ENCODE results near the gene EFCAB8.
A peak's percentile ranks its signal among the peaks of the same experiment; 100 is the strongest.

Gene EFCAB8, protein sequence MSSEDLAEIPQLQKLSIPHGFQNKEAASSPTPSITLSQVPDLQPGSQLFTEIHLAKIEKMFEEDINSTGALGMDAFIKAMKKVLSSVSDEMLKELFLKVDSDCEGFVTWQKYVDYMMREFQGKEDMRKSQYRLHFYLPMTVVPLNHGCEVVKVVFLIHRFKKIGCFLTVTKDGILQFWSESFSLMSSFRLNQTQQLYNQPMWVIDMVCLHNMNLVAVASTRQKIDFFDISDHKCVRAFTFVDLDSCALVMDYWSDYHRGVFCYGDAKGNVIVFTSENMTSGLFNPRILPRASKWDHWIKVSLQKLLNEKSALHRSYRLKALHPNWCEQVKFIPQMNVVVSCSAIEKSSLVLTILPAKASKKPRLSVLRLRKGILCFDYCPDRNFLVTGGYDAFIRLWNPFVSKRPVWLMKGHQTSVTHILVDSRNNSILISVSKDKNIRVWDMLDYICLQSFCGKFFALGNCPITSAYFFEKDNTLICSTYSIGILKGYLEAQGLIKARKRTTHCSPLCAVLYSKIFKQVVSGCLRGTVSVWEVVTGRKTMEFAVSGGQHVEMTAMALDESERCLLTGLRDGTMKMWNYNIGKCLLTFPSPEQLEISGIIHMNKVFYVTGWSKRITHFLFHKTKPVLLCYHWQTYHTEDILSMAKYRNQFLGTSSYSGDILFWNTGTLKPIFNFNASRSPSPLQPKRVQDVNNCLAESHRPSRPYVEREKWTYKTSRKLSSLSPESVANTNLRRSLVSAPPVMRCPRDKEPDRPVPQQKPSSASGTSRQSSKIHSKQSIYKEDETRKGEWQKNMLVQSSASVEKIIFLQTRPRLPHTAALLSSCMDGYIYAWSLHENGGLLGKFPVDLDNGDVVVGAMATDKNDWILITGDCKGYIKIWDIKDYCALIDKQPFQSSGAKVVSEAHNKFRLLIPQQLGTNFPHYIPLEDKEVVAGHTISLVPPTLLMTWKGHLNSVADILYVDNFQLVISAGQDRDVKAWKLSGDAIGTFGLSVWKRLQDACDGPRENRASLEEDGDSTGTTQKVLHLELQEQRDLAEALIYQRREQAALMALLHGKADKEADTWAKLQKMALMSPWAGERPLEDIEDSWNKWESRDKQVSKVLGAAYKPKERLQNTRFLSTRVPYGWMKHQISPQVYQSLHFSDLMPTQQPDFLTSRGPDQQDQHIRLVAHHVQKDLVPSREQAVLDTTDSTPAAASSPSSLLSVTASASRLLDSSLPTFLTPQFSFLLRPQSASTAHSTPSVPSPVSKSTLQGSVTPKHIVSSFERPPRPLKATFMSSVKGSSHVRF

DNA sequence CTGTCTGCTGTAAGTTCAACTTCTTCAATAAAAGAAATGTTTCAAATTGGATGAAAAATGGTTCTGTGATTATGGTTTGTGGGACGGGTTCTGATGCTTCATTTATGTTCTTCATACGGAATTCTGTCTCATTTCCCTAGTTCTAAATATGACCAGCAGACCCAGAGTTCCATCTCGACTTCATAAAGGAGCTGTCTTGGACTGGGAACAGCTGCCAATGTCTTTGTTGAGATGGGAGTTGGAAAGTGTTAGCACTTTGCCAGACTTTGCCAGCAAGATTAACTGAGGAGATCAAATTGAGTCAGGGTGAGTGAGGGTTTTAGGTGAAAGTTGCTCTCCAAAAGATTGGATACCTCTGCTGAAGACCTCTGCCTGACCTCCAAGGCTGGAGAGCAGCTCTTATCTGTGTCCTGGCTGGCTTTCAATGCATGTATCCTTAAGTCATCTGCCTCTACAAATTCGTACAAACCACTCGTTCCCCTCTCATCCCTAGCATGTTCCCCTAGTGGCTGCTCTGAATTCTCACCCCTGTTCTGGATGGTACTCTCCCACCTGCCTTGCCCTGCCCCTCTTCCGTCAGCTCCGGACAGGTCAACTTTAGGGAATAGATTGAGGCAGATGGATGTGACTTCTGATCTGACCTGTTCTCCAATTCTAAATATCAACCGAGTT lies at the start of gene EFCAB8:
Gene EFCAB8 (plus strand): TSS at position 223 of the 672 bp plus-strand sequence. CDS start 4,870 bp downstream, outside the sequence.
- no peak for DNase-seq (ENCODE audit: low spot score)

- DNase-seq (ENCODE audit: low spot score): no peak
Observed at GRCh38 chr20:32809907-32810306, 48.8 kb upstream of the EFCAB8 start.

DNA sequence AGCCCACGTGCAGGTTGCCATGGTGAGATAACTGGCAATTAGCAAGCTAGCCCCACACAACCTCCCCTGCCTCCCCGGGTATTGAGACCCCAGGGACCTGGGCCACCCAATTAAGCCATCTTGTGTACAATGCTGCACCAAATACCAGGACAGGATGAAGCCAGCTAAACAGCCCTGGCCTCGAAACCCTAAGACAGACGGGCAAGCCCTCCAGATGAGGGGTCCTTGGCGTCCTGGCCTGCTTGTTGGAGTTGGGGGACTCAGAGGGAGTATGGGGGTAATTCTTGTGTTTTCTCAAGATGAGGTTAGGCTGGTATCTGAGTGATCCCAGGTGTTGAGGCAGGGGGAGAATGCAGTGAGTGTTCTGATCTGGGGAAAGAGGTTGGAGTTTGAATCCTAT lies 47.8 kb upstream of the EFCAB8 start:
- DNase-seq (ENCODE audit: low spot score): no peak

- DNase-seq (ENCODE audit: low spot score): no peak
Observed at GRCh38 chr20:32811886-32812285, 46.8 kb upstream of the EFCAB8 start.

- DNase-seq (ENCODE audit: low spot score): peak; percentile 45
Observed at GRCh38 chr20:32819992-32820697, 38.6 kb upstream of the EFCAB8 start.

GRCh38 chr20:32820698-32821377 lies 37.9 kb upstream of the EFCAB8 start:
- DNase-seq (ENCODE audit: low spot score): no peak

- no peak for DNase-seq (ENCODE audit: low spot score)
Observed at GRCh38 chr20:32822225-32822624, 36.5 kb upstream of the EFCAB8 start.

- DNase-seq (ENCODE audit: low spot score): no peak
Observed at GRCh38 chr20:32823078-32823477, 35.6 kb upstream of the EFCAB8 start.

- no peak for DNase-seq (ENCODE audit: low spot score)
Observed at GRCh38 chr20:32823737-32824588, 34.8 kb upstream of the EFCAB8 start.

GRCh38 chr20:32828029-32828680 lies 30.6 kb upstream of the EFCAB8 start:
- peak; percentile 30 for DNase-seq (ENCODE audit: low spot score)

DNA sequence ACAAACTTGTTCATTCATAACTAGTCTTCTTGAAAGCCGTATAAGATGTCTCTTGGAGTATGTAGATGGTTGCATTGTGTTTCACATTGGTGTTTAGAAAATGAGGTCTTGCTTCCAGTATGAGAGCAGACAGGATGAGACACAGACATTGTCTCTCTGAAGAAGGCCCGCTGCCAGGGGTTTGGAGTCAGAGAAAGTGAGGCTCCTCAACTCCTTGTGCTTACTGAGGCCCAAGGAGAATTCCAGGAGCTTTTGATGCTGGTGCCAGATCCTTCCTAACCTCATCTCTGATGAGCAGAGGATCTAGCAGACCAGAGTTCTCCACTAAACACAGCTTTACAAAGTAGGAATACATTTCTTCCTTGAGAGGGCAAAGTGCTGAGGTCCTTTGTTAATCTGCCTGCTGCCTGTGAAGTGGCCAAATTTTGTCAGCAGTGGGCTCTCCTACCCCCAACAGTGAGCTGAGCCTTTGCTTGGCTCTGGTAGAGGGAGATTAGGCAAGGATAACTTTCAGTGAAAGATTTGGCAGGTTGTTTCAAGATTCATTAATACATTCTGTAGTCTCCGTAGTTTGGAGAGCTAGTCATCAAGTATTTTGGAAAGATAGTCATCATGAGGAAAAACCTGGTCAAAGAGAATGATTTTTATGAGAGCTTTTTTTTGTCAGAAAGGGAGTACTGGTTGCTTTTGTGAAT lies 29.3 kb upstream of the EFCAB8 start:
- DNase-seq (ENCODE audit: low spot score): no peak

DNA sequence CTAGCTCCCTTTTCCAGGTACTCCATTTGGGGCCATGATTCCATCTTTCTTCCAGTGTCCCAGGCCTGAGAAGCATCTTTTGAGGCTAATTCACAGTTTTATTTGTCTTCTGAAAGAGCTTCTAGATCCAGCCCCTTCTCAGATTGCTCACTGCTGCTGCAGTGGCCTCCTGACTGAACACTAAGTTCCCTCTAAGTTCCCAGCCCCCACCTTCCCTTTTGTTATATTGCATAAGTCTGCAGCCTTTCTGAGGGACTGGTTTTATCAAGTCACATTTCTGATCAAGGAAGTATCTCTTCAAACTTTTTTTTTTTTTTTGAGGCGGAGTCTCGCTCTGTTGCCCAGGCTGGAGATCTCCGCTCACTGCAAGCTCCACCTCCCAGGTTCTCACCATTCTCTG lies 28.3 kb upstream of the EFCAB8 start:
- DNase-seq (ENCODE audit: low spot score): no peak

GRCh38 chr20:32831982-32832381 lies 26.7 kb upstream of the EFCAB8 start:
- DNase-seq (ENCODE audit: low spot score): no peak

- no peak for DNase-seq (ENCODE audit: low spot score)
Observed at GRCh38 chr20:32832664-32833063, 26.1 kb upstream of the EFCAB8 start.

DNA sequence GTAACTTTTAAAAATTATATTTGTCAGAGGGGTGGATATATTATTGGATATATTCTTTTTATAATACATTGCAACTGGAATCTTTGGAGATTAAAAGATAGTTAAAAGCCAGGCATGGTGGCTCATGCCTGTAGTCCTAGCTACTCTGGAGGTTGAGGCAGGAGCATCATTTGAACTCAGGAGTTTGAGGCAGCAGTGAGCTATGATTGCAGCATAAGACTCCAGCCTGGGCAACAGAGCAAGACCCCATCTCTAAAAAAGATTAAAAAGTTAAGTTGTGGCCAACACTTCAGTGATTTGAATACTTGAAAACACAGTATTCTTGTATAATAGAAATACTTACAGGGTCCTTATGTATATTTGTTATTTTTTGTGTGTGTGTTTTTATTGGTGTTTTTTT lies 23.8 kb upstream of the EFCAB8 start:
- DNase-seq (ENCODE audit: low spot score): no peak

GRCh38 chr20:32837157-32837556 lies 21.6 kb upstream of the EFCAB8 start:
- DNase-seq (ENCODE audit: low spot score): no peak

DNA sequence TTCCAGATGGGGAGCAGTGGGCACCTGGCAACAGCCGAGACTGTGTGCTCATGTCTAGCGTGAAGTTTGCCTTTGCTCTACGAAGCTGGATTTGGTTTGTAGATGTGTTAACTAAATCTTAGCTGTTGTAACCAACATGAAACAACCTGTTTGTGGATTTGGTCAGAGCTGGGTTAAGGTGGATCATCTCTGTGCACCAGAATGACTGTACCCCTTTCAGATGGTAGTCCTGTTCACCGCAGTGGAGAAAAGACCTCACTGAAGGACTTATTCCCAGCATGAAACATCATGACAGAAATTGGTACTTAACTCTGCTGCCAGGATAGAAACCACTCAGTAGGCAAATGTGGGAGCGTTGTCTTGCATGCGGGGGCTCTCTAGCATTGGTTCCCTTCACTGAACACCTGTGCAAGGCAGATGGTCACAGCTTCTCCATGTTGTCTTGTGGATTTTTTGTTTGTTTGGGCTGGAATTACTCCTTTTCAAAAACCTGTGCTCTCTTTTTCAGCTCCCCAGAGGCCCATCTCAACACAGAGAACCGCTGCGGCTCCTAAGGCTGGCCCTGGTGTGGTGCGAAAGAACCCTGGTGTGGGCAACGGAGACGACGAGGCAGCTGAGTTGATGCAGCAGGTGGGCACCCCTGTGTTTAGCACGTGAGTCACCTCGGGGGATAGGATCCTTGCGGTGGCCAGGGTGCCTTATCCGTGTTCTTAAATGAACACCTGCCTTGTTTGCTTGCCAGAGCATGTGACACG lies 19.3 kb upstream of the EFCAB8 start:
- DNase-seq (ENCODE audit: low spot score): no peak

DNA sequence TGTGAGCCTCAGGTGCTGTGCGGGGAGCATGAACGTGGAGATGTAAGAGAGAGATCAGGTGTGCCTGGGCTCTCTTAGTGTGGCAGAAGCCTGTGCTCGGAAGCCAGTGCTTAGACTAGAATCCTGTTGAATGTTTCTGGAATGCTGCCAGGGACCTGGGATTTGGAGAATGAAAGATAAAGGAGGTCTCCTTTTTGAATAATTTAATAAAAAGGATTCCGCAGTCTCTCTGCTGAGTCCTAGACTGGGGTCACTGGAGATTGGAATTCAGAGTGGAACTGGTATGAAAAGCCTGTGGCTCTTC lies 18.8 kb upstream of the EFCAB8 start:
- DNase-seq (ENCODE audit: low spot score): no peak

Measured in kidney capillary endothelial cell (primary cell).